ENCODE measurements around the gene SUSD4. TPM values are rescaled to one million over a fixed set of nuclear protein-coding genes. Genes with fewer than 3 reads are reported as not detected.

SUSD4 gene
- polyA plus RNA-seq, 4 donors = 12.7 to 22.9 (median 20.2) TPM

DNA sequence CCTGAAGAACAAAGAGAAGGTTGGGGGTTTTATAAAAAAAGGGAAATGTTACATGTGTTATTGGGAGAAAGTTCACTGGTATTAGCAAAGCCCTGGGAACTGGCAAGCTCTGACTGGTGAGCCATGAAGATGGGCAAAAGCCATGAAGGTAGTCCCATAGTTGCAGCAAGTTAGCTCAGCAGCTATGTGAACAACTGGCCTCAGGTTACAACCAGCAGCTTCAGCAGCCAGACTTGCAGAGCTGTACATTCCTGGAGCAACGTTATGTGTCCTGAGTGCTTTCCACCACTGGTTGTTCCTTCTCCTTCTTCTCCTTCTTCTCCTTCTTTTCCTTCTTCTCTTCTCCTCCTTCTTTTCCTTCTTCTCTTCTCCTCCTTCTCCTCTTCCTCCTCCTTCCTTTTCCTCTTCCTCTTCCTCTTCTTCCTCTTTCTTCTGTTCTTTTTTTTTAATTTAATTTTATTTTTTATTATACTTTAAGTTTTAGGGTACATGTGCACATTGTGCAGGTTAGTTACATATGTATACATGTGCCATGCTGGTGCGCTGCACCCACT is 164.8 kb downstream of the SUSD4 start:
- DNase-seq (ENCODE audit: low read depth in 4 of 4, low spot score in 2 of 4) = no peak

DNA sequence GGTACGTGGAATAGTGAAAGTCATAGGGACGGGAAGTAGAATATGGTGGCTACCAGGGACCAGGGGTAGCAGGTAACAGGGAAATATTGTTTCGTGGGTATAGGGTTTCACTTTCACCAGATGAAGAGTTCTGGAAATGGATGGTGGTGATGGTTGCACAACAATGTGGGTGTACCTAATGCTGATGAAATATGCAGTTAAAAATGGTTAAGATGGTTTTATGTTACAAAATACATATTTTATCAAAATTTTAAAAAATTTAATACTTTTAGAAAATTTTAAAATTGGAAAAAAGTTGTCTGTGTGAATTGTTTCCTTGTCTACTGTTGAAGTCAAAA is 165.4 kb downstream of the SUSD4 start:
- no peak for DNase-seq (ENCODE audit: low read depth in 4 of 4, low spot score in 2 of 4)

DNA sequence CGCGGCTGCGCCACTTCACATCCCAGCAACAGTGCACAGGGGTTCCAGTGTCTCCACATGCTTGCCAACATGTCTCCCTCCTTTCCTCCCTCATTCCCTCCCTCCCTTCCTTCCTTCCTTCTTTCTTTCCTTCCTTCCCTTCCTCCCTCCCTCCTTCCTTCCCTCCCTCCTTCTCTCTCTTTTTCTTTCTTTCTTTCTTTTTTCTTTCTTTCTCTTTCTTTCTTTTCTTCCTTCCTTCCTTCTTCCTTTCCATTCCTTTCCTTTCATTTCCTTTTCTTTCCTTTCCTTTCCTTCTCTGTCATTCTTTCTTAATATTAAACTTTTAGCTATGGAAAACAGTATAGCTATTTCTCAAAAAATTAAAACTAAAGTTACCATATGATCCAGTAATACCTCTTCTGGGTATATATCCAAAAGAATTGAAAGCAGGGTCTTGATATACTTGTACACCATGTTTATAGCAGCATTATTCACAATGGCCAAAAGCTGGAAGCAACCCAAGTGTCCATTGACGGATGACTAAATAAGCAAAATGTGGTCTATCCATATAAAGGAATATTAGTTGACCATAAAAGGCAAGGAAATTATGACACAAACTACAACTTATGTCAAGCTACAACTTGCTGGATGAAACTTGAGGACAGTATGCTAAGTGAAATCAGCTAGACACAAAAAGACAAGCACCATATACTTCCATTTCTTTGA is 165.9 kb downstream of the SUSD4 start:
- no peak for DNase-seq (ENCODE audit: low read depth in 4 of 4, low spot score in 2 of 4)

DNA sequence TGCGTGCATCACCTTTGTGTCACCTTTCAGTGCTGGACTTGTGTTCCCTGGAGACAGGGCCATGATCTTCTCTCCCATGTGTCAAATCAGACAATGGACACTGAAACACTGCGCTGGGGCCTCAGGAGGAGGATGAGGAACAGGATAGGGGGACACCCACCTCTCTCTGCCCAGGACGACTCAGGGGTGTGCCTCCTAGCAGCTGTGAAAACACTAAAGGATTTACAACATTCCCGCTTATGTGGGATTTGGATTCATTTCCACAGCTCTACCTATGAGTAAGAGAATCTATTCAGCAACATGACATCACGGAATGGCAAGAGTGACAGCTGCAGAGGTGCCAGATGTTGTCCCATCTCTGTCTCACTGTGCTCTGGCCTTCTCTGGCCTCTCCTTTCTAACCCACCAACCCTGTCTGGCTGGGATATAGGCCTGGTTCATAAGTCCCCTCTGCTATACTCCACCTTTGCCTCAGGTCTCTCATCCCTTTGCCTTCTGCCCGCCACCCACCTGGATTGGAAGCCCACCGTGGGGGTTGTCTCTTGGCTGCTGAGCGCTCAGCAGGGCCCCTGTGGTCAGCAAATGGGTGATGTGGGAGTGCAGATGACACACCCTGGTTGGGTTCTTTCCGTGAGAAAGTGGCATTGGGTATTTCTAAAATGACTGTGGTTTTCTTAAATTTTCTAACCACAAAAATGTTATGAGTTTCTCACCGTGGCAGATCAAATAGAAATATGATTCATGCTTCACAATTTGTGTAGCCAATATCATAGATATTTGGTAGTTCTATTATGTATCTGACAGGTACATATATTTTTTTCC is 173.9 kb downstream of the SUSD4 start:
- no peak for DNase-seq (ENCODE audit: low read depth in 4 of 4, low spot score in 2 of 4)

DNA sequence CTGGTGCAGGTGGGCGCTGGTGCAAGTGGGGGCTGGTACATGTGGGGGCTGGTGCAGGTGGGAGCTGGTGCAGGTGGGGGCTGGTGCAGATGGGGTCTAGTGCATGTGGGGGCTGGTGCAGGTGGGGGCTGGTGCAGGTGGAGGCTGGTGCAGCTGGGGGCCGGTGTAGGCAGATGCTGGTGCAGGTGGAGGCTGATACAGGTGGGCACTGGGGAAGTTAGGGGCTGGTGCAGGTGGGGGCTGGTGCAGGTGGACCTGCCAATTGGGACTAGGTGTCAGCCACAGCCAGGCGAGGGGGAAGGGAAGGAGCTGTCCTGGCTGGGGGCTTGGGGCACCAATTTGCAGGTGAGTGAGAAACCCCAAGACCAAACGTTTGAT is 174.5 kb downstream of the SUSD4 start:
- DNase-seq (ENCODE audit: low read depth in 4 of 4, low spot score in 2 of 4) = no peak

DNA sequence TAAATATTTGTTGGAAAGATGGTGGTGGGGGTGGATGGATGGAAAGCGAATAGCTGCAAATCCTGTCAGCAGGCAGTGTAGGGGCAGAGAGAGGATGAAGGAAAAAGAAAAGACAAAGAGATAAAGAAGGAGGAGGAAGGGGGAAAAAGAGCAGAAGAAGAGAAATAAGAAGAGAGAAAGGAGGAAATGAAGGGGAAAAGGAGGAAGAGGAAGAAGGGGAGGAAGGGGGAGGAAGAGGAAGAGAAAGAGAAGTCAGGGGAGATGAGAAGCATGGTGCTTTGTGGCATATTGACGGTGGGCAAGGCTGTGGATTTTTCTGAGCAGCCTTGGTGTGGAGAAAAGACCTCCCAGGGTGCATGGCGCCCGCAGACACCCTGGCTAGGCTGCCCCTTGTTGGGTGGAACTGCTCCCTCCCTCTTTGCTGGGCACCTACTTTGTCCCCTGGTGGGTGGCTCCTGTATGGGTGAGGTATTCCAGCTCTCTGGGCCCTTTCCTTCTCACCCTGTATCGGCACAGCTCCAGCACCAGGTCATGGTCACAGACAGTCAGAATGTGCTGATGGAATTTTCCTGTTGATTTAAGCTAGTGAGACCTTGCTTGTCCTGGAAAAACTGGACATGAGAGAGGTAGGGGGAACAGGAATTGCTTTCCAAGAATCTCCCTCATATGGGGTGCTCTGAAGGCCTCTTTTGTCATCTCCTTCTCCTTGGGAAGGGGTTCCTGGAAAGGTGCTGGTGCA is 175.2 kb downstream of the SUSD4 start:
- DNase-seq (ENCODE audit: low read depth in 4 of 4, low spot score in 2 of 4) = no peak

DNA sequence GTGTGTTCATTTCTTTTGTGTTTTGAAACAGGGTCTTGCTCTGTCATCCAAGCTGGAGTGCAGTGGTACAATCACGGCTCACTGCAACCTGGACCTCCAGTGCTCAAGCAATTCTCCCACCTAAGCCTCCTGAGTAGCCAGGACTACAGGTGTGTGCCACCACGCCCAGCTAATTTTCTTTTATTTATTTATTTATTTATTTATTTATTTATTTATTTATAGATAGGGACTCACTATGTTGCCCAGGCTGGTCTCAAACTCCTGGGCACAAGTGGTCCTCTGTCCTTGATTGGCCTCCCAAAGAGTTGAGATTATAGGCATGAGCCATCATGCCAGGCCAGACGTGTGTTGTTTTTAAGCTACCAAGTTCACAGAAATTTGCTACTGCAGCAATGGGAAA is 177.2 kb downstream of the SUSD4 start:
- no peak for DNase-seq (ENCODE audit: low read depth in 4 of 4, low spot score in 2 of 4)

DNA sequence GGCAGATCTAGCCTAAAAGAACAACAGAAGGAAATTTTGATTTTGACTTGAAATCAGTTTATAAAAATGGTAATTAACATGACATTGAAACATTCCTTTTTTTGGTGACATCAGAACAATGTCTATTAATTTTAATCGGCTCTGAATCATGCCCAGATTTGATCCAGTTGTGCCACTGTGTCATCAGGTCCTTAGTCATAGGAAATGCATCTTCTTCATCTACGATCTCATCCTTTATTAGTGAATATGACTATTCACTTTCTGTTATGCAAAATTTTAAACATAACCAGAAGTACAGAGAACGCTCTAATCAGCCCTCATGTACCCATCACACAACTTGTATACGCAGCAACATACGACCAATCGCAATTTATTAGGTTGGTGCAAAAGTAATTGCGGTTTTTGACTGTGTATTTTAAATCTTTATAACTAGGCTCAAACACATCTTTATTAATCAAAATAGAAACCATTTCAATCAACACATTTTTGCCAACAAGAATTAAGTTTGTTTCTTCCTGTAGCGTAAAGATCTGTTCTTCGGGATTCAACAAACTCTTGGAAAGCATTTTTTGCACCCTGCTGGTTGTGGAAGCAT is 180.6 kb downstream of the SUSD4 start:
- no peak for DNase-seq (ENCODE audit: low read depth in 4 of 4, low spot score in 2 of 4)

DNA sequence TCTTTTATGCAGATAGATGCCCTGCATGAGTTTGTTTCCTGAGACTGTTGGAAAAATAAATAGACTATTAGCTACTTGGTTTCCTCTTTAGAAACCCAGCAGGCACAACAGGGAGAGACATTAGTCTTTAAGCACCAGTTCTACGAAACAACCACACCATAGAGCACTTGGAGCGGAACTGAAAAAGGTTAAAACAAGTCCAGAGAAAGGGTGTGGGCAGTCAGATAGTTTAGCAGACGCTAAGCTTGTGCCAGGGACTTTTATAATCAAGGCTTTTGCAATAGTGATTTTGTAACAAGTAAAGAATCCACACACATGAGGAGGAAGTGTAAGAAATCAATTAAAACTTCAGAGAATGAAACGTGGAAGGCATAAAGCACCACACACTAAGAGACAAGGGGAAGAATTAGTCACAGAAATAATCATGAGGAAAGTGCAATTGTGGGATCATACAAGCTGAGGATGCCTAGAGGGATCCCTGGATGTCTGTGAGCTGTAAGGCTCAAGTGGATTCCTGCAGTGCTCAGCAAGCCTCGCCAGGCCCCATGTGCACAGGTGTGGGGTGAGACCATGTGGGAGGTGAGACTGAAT is 183.2 kb downstream of the SUSD4 start:
- no peak for DNase-seq (ENCODE audit: low read depth in 4 of 4, low spot score in 2 of 4)

DNA sequence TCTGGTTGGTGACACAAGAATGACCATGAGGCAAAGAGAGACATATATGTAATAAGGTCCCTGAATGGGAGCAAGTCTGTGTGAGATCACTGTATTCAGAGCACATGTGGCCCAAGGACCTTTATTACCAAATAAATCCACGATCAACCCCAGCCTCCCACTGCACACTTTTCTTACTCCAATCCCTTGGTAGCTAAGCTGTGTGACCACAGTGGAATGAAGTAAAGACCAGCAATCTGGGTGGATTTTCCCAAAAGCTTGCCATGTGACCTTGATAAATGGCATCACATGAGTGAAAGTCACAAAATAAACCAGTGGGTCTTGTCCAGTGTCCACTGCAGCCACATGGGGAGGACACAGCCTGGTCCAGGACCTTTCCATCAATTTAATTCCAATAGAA is 184.2 kb downstream of the SUSD4 start:
- no peak for DNase-seq (ENCODE audit: low read depth in 4 of 4, low spot score in 2 of 4)

DNA sequence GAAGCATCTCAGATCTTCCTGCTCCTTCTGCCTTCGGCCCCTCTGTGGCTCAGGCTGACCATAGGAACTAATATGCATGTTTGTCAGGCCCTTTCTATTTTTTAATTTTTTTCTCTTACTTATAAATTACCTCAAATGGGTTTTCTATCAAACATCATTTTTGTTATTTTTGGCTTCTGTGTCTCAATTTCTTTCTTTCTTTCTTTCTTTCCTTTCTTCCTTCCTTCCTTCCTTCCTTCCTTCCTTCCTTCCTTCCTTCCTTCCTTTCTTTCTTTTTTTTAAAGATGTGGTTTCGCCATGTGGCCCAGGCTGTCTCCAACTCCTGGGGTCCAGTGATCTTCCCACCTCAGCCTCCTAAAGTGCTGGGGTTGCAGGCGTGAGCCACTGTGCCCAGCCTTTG is 184.7 kb downstream of the SUSD4 start:
- no peak for DNase-seq (ENCODE audit: low read depth in 4 of 4, low spot score in 2 of 4)

DNA sequence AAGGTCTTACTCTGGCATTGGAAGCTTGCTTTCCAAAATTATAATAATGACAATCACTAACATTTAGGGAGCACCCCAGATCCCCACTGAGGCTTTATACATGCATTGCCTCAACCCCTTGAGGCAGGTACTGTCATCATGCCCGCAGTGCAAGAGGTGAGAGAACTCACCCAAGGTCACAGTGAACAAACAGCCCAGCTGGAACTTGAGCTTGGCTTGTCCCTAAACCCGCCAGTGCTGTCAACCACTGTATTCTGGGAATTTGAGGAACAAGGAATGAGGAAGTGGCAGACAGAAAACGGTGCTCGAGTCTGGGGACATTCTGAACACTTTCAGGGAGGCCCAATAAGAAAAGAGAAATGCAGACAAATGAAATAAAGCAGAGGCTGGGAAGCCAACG is 186.3 kb downstream of the SUSD4 start:
- no peak for DNase-seq (ENCODE audit: low read depth in 4 of 4, low spot score in 2 of 4)

DNA sequence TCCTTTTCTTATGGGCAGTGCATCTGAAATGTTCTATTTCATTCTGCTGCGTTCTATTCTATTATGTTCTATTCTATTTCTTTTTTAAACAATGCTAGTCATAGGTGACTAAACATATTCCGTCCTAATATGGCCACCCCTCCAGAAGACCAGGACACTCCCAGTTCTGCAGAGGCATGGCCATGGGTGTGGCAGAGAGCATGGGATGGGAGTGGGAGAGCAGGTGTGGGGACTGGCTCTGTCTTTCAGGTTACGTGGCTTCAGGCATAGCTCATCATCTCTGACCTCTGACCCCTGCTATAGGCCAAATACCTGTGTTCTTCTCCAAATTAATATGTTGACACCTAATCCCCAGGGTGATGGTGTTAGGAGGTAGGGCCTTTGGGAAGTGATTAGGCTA is 187.5 kb downstream of the SUSD4 start:
- no peak for DNase-seq (ENCODE audit: low read depth in 4 of 4, low spot score in 2 of 4)

DNA sequence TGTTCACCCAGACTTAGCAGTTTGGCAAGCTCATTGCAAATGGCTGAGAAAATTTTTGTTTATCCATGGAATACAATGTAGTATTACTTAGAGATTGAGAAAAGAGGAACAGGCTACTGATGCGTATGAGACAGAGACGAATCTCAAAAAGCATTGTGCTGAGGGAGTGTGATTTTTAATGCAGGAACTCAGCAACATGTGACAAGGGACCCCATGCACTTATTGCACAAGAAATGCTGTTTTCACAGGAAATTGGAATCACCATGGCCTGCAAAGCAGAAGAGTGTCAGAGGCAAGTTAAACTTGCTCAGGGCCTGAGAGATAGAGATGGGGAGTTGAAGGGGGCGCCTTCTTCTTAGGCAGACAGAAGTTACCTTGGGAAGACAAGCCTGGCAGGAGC is 188.3 kb downstream of the SUSD4 start:
- DNase-seq (ENCODE audit: low read depth in 4 of 4, low spot score in 2 of 4) = no peak

DNA sequence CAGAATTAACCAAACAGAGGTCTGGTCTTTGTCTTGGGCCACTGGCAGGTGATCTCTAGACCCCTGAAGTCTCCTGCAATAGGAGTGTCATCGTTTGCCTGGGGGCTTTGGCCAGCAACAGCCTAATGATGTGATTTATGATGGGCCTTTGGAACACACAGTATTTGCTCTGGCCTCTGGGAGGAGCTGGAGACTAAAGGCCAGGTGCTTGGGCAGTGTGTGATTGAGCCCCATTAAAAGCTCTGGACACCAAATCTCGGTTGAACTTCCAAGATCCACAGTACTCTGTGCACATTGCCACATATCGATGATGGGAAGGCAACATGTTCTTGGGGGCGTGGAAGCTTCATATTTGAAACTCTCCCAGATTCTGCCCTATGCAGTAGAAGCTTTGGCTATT is 188.9 kb downstream of the SUSD4 start:
- no peak for DNase-seq (ENCODE audit: low read depth in 4 of 4, low spot score in 2 of 4)

Other genes with a start within 250 kb of the SUSD4 start
- 1 to 10 TPM; 4.7 to 7.4 (median 5.6) TPM for gene TLR5, start 220.9 kb downstream of the SUSD4 start, polyA plus RNA-seq (ENCODE audit: insufficient read length in 4 of 4)
- under 1 TPM in 3 of 4 donors, not detected in 1; 0.06 to 0.20 (median 0.08) TPM for gene CCDC185, start 29.2 kb upstream of the SUSD4 start, polyA plus RNA-seq (ENCODE audit: insufficient read length in 4 of 4)

Measured in left renal cortex interstitium (tissue), 4 donors.